NCI-H2171 (cell line): ENCODE measurements around the gene DDX54.

ENCODE experiments used
- DNase-seq: peaks from one replicate; lab custom pipeline; 2025; lab: John Stamatoyannopoulos, UW

DDX54 gene

GRCh38 chr12:113162102-113163029 lies 22.9 kb downstream of the DDX54 start:
- DNase-seq, result peak; percentile 24

- DNase-seq, result peak; percentile 83
Observed at GRCh38 chr12:113161415-113162016, 23.8 kb downstream of the DDX54 start.

GRCh38 chr12:113159937-113160336 lies 25.3 kb downstream of the DDX54 start:
- no peak for DNase-seq

GRCh38 chr12:113158439-113159203 lies 26.7 kb downstream of the DDX54 start:
- no peak for DNase-seq

- DNase-seq, result no peak
Observed at GRCh38 chr12:113157218-113157859, 27.9 kb downstream of the DDX54 start.

GRCh38 chr12:113155646-113156045 lies 29.6 kb downstream of the DDX54 start:
- no peak for DNase-seq

- DNase-seq, result no peak
Observed at GRCh38 chr12:113155060-113155459, 30.2 kb downstream of the DDX54 start.

GRCh38 chr12:113154351-113154973 lies 30.8 kb downstream of the DDX54 start:
- DNase-seq, result no peak

- peak; percentile 67 for DNase-seq
Observed at GRCh38 chr12:113152835-113153814, 32.2 kb downstream of the DDX54 start.

- DNase-seq, result no peak
Observed at GRCh38 chr12:113152196-113152834, 33.0 kb downstream of the DDX54 start.

GRCh38 chr12:113151655-113152054 lies 33.6 kb downstream of the DDX54 start:
- DNase-seq, result no peak

- DNase-seq, result peak; percentile 89
Observed at GRCh38 chr12:113149361-113150150, 35.7 kb downstream of the DDX54 start, which contains the start of gene CFAP73. Gene CFAP73, plus strand, starts transcription at chr12:113149724. Its CDS starts 134 bp downstream, at chr12:113149858.

GRCh38 chr12:113146999-113147398 lies 38.3 kb downstream of the DDX54 start:
- DNase-seq, result no peak

GRCh38 chr12:113145720-113146551 lies 39.3 kb downstream of the DDX54 start:
- DNase-seq, result no peak

- no peak for DNase-seq
Observed at GRCh38 chr12:113144806-113145205, 40.5 kb downstream of the DDX54 start.

- no peak for DNase-seq
Observed at GRCh38 chr12:113143959-113144358, 41.3 kb downstream of the DDX54 start.

- DNase-seq, result no peak
Observed at GRCh38 chr12:113142886-113143332, 42.4 kb downstream of the DDX54 start.
